Endothelial cell of umbilical vein (primary cell): ENCODE measurements around the gene KDM3A. TPM values are rescaled to one million over a fixed set of nuclear protein-coding genes. Genes with fewer than 3 reads are reported as not detected.

Experiments
- BruUV-seq: library from RNA; stranded (reverse); fragments of 400-500 nt; replicated peaks from 2 replicates; lab custom pipeline; 2021; lab: Mats Ljungman, UMichigan
- CTCF ChIA-PET: fragments of 300-600, 350-600 bp; sonication (Branson Sonifier 250); formaldehyde crosslinking; loops from one replicate; lab custom pipeline; 2021; ENCODE audit warnings: antibody characterized with exemption, inconsistent platforms; lab: Charles Lee
- POLR2A ChIA-PET: fragments of 300-600, 350-600 bp; sonication (Branson Sonifier 250); formaldehyde crosslinking; loops from one replicate; lab custom pipeline; 2021; ENCODE audit warnings: antibody characterized with exemption, inconsistent platforms; lab: Charles Lee
- DNase-seq: peaks from one replicate; pipeline ENCODE4 v3.0.0-alpha.2; 2011; ENCODE audit warnings: low read depth, low spot score
- FAIRE-seq: peaks from 2 replicates; lab custom pipeline; 2011; peaks lifted over from hg19 to GRCh38; lab: Jason Lieb, UNC
- H2AFZ ChIP-seq: 2 replicates; pipeline ENCODE4 v1.6.0; 2012; ENCODE audit warnings: low read depth, low read length, control low read depth, inconsistent platforms
- H3K27ac ChIP-seq: 2 replicates; pipeline ENCODE4 v1.5.1; 2011; ENCODE audit warnings: low read depth, mild to moderate bottlenecking, control low read depth, low read length, moderate library complexity; ENCODE audit not compliant: insufficient read depth
- H3K27me3 ChIP-seq, 2 experiments: 2 replicates each; pipeline versions ENCODE4 v1.6.0 to v1.6.1; 2011; ENCODE audit warnings: low read length in 2 of 2, mixed read lengths in 1 of 2; ENCODE audit not compliant: control insufficient read depth in 2 of 2, insufficient read depth in 2 of 2
- H3K36me3 ChIP-seq, 2 experiments: 2 replicates in 1 of 2; 3 replicates in 1 of 2; pipeline ENCODE4 v1.5.1; 2011; ENCODE audit warnings: low read length in 2 of 2, mild to moderate bottlenecking in 1 of 2, moderate library complexity in 1 of 2; ENCODE audit not compliant: control insufficient read depth in 2 of 2, insufficient read depth in 2 of 2; ENCODE audit errors: extremely low read depth in 1 of 2
- H3K4me1 ChIP-seq: 3 replicates; pipeline ENCODE4 v1.5.1; 2011; ENCODE audit warnings: mild to moderate bottlenecking, low read length; ENCODE audit not compliant: control insufficient read depth, insufficient read depth; ENCODE audit errors: extremely low read depth
- H3K4me2 ChIP-seq: 2 replicates; pipeline ENCODE4 v1.6.1; 2011; ENCODE audit warnings: low read length, control low read depth, mixed read lengths; ENCODE audit not compliant: insufficient read depth
- H3K4me3 ChIP-seq, 3 experiments: fragments of 200-600 bp in 1 of 3; sonication (generic), shearing (Covaris generic) in 1 of 3; replicated peaks in 1 of 3; 2 replicates each; pipeline ENCODE4 v1.5.1; 2011 to 2016; ENCODE audit warnings: control low read depth in 3 of 3, low read length in 3 of 3, mild to moderate bottlenecking in 2 of 3, inconsistent platforms in 1 of 3, low read depth in 1 of 3, moderate library complexity in 1 of 3; ENCODE audit not compliant: insufficient read depth in 1 of 3
- H3K79me2 ChIP-seq: 2 replicates; pipeline ENCODE4 v1.6.0; 2012; ENCODE audit warnings: low read length, inconsistent platforms; ENCODE audit not compliant: control insufficient read depth, insufficient read depth
- H3K9ac ChIP-seq: replicated peaks from 2 replicates; pipeline ENCODE3; 2011; ENCODE audit warnings: low read length, control low read depth; ENCODE audit not compliant: insufficient read depth; ENCODE audit errors: extremely low read depth
- H3K9me1 ChIP-seq: replicated peaks from 3 replicates; pipeline ENCODE4 v1.6.0; 2011; ENCODE audit warnings: mild to moderate bottlenecking, low read length; ENCODE audit not compliant: control insufficient read depth, insufficient read depth; ENCODE audit errors: extremely low read depth
- H3K9me3 ChIP-seq: replicated peaks from 2 replicates; pipeline ENCODE4 v1.5.1; 2012; ENCODE audit warnings: low read length, inconsistent platforms; ENCODE audit not compliant: control insufficient read depth, insufficient read depth
- H4K20me1 ChIP-seq: replicated peaks from 2 replicates; pipeline ENCODE3; 2011; ENCODE audit warnings: mild to moderate bottlenecking, low read length; ENCODE audit not compliant: control insufficient read depth, insufficient read depth; ENCODE audit errors: extremely low read depth
- CTCF ChIP-seq, 2 donors: IDR thresholded peaks; 1 replicate in 1 of 2; 2 replicates in 1 of 2; pipeline ENCODE4 v1.5.1; 2011; ENCODE audit warnings: low read length in 2 of 2, mild to moderate bottlenecking in 2 of 2, moderate library complexity in 2 of 2, control low read depth in 1 of 2, inconsistent platforms in 1 of 2, low read depth in 1 of 2; ENCODE audit not compliant: insufficient read depth in 1 of 2; ENCODE audit errors: extremely low read depth in 1 of 2
- EZH2 ChIP-seq: IDR thresholded peaks from 2 replicates; pipeline ENCODE4 v1.6.1; 2012; ENCODE audit warnings: borderline replicate concordance, low read depth, mild to moderate bottlenecking, moderate library complexity, low read length, inconsistent platforms; ENCODE audit not compliant: severe bottlenecking
- FOS ChIP-seq: IDR thresholded peaks from 2 replicates; pipeline ENCODE4 v1.6.1; 2011; ENCODE audit warnings: mild to moderate bottlenecking, low read length, moderate library complexity, borderline replicate concordance; ENCODE audit not compliant: insufficient read depth
- JUN ChIP-seq: IDR thresholded peaks from 2 replicates; pipeline ENCODE4 v1.6.1; 2011; ENCODE audit warnings: borderline replicate concordance, low read depth; ENCODE audit not compliant: insufficient read length, insufficient read depth
- MYC ChIP-seq: IDR thresholded peaks from one replicate; pipeline ENCODE4 v1.6.1; 2011; ENCODE audit warnings: mild to moderate bottlenecking, low read depth, low read length
- POLR2A ChIP-seq: IDR thresholded peaks from 2 replicates; pipeline ENCODE4 v1.6.1; 2012; ENCODE audit warnings: low read depth, mild to moderate bottlenecking, control low read depth, low read length
- POLR2AphosphoS5 ChIP-seq: IDR thresholded peaks from 2 replicates; pipeline ENCODE4 v1.6.1; 2012; ENCODE audit warnings: low read depth, mild to moderate bottlenecking, control low read depth, low read length, moderate library complexity; ENCODE audit not compliant: insufficient read depth
- dilution Hi-C: fragments of 300-500 bp; cut with MboI; formaldehyde crosslinking; loops from one replicate; pipeline ENCODE4 v1.15.0; 2019; ENCODE audit warnings: low sequenced_read_pairs; ENCODE audit not compliant: extremely low pct_ligation_motif_present
- intact Hi-C: fragments of 100-400 bp; cut with micrococcal nuclease; formaldehyde crosslinking; loops from one replicate; pipeline ENCODE4 v1.10.0; 2022
- polyA plus RNA-seq, 4 experiments: library from polyadenylated mRNA; depleted of rRNA in 3 of 4; stranded (reverse) in 3 of 4; unstranded in 1 of 4; fragments of >200 nt; gene quantifications; 2 replicates each; pipeline versions ENCODE4 v1.2.1 to v1.2.3, GENCODE V29; 2011 to 2012; ENCODE audit warnings: missing spikeins in 1 of 4
- total RNA-seq: library from RNA; stranded (reverse); gene quantifications from 2 replicates; pipeline ENCODE4 v1.2.3, GENCODE V29; 2021

Gene KDM3A
- total and polyA plus RNA-seq, 2 donors (not counting 3 experiments of a cell fraction or from before 2014, with no cell fraction given), result 13.5 to 29.5 TPM

GRCh38 chr2:86490245-86490644, 49.1 kb downstream of the KDM3A start:
- DNase-seq (no peak), FAIRE-seq (no peak)
- POLR2A ChIA-PET, result no interaction called here
- no peaks in the 10 kb centered on the region for H3K27me3 ChIP-seq
- H3K36me3 ChIP-seq, result peaks cover 13 to 24% of the 10 kb centered on the region in 2 experiments
- BruUV-seq, result no TSS peak
- no peak overlapping the region for H3K27ac ChIP-seq
- CTCF ChIA-PET, result interaction anchor here (1.6 kb wide), 1 partner anchor 15 kb away, joined by 3 read pairs; no protein-coding TSS in a partner anchor
- H4K20me1 ChIP-seq, result no peaks in the 10 kb centered on the region
- H3K9me1 ChIP-seq, result no peaks in the 10 kb centered on the region
- no peaks in the 10 kb centered on the region for H3K79me2 ChIP-seq
- H3K4me3 ChIP-seq, result no peak overlapping the region
- dilution Hi-C loops, result no loop called here
- H3K4me2 ChIP-seq, result no peak overlapping the region
- H2AFZ ChIP-seq, result no peak overlapping the region
- TF ChIP-seq MYC (no peak), CTCF (IDR thresholded peaks at IDR 0.05; ENCODE audit: extremely low read depth in 1 of 2, insufficient read depth in 1 of 2, low read depth in 1 of 2, low read length in 2 of 2) (no peak), EZH2 (no peak), POLR2A (no peak), FOS (no peak), POLR2AphosphoS5 (no peak), JUN (no peak)
- intact Hi-C loops, result no loop called here
- H3K9ac ChIP-seq, result no peak overlapping the region
- no peaks in the 10 kb centered on the region for H3K9me3 ChIP-seq
- no peaks in the 10 kb centered on the region for H3K4me1 ChIP-seq
